Bone marrow (tissue), 2 donors: Measurements from ENCODE around the gene SRGAP2C.
"Not testable (repeated sequence)": the region's sequence is repeated elsewhere in the genome, so short reads cannot be mapped to it uniquely, and the experiment has no call there.

Experiments
- DNase-seq, 2 donors: peaks; one replicate each; lab custom pipeline; 2025; lab: John Stamatoyannopoulos, UW

The SRGAP2C gene

DNA sequence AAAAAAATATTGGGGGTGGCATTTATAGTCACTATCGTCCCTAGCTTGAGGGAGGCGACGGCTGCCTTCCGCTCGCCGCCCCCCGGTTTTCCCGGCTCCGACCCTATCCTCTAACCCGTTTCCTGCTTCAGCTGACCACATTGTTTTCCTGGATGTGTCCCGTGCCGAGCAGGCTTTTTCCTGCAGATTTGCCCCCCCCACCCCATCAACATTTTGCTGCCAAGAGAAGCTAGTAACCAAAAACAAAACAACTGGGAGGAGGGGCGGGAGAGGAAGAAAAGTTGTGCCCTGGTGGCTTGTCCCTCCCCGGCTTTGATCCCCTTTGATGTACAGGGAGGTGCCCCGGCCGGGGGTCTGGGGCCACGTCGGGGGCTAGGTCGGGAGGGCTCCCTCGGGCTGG lies 1.4 kb downstream of the SRGAP2C start:
- not testable (repeated sequence) for DNase-seq

DNA sequence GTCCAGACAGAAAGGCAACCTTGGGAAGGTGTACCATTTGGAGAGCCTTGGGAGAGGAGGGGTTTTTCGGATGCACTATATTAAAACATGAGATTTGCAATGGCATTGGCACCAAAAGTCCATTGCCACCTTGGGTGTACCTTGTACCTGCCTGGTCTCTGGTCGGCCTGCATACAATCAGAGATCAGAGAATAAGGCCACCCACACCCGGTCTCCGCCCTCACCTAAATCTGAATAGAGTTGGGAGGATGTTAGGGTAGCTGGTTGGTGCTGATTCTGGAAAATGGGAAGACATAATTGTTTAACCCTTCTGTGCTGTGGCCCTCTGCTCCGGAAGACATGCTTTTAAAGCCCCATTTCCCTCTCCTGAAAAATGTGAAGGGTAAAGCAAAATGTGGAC lies 3.1 kb downstream of the SRGAP2C start:
- DNase-seq: not testable (repeated sequence)

- not testable (repeated sequence) for DNase-seq
Observed at GRCh38 chr1:121192512-121192911, 7.7 kb downstream of the SRGAP2C start.

GRCh38 chr1:121197095-121197882 lies 12.5 kb downstream of the SRGAP2C start:
- DNase-seq: not testable (repeated sequence)

GRCh38 chr1:121199763-121200162 lies 15.0 kb downstream of the SRGAP2C start:
- DNase-seq: not testable (repeated sequence)

GRCh38 chr1:121200232-121200631 lies 15.5 kb downstream of the SRGAP2C start:
- not testable (repeated sequence) for DNase-seq

DNA sequence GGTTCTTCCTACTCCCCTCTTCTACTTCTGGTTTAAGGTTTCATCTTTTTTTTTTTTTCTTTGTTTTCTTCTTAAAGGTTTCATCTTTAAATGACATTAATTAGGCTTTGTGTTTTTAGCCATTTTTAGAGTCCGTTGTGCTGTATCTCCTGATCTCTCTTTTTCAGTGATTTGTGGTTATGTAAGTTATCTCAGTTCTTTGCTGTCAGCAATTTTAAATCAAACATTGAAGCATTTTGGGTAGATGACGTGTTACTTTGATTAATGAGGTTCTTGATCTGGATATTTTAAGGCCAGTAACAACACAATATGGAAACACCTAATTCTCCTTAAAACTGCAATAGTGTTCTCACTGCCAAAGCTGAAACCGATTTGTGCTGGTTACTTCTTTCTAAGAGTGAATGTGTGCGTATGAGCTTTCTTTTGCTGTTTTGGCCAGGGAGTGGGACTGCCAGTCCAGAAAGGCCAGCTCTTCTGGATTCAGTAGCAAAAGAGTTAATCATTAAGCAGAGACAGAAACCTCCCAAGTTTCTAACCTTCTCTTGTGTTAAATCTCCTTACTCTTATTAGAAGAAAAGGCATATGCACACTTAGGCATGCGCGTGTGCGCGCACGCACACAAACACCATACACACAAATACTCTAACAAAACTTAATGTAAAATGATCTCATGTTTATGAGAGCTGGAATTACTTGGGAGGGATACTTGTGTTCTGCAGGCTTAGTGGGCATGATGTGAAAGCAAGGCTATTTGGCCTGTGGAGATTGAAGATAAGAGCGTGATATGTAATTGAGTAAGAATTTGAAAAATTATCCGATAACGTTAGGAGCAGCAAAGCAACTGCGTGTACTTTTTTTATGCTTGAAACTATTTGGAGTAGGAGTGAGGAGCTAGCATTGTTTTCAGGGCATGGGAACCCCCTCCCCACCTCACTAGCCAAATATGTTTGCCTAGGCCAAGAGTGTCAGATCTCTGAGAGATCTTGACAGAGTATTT lies 16.5 kb downstream of the SRGAP2C start:
- DNase-seq: not testable (repeated sequence)

DNA sequence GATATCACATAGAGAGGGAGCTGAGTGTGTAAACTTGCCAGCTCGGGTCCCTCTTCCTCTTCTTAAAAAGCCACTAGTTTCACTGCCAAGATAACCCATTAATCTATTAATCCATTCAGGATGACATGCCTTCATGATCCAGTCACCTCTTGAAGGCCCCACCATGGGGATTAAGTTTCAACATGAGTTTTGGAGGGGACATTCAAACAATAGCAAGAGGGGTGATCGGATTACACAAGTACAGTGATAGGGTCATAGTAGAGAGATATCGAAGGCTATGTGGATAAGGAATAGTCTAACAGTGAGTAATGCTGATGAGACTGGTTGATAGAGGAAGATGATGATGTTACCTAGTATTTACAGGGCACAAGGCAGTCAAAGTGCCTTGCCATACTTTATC lies 18.2 kb downstream of the SRGAP2C start:
- not testable (repeated sequence) for DNase-seq

- not testable (repeated sequence) for DNase-seq
Observed at GRCh38 chr1:121205786-121206711, 21.3 kb downstream of the SRGAP2C start.

DNA sequence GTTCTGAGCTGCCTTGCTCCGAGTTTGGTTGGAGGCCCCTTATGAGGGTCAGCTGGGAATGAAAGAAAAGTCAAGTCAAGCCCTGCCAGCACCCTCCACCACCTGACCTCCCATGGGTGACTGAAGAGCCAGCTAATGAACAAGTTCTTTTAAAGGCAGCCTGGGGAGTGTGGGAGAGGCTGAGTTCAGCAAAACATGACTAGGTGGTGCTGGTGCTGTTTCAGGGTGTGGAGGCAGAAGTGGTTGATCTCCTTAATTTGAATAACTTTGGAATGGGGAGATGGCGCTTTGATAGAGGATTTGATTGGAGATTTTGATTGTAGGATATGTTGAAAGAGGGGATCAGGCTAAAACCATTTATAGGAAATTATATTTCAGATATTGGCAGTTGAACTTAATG lies 22.6 kb downstream of the SRGAP2C start:
- not testable (repeated sequence) for DNase-seq

DNA sequence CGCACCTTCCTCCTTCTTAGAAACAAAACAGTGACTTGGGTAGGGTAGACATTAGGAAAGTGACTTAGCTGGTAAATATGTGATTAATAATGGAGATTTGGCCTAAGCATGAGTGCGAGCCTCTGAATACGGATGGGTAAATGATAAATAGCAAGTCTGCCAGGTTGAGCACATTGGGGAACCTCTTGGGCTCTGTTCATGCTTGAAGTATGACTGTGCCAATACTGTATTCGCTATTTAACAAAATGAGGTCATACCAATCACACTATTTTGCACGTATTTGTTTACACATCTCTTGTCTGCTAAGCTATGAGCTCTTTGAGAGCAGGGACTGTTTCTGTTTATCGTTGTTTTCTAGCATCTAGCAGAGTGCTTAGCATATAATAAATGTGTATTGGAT lies 23.6 kb downstream of the SRGAP2C start:
- DNase-seq: not testable (repeated sequence)

DNA sequence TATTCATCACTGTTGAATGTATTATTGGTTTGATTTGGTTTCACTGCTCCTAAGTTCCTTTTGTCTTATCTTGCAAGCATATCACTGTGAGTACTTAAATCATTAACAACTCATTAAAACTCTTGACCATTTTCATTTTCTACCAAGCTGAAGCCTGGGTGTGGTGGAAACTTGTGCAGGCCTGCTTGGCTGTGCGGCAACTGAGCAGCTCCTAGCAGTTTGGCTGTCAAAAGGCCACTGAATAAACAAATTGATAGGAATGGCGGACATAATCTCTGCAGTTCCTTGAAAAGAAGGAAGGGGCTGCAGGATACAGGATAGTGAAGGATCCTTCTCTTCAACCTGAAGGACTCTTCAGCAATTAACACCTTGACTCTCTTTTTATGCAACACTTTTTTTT lies 26.0 kb downstream of the SRGAP2C start:
- DNase-seq: not testable (repeated sequence)

- not testable (repeated sequence) for DNase-seq
Observed at GRCh38 chr1:121213491-121213890, 28.7 kb downstream of the SRGAP2C start.

DNA sequence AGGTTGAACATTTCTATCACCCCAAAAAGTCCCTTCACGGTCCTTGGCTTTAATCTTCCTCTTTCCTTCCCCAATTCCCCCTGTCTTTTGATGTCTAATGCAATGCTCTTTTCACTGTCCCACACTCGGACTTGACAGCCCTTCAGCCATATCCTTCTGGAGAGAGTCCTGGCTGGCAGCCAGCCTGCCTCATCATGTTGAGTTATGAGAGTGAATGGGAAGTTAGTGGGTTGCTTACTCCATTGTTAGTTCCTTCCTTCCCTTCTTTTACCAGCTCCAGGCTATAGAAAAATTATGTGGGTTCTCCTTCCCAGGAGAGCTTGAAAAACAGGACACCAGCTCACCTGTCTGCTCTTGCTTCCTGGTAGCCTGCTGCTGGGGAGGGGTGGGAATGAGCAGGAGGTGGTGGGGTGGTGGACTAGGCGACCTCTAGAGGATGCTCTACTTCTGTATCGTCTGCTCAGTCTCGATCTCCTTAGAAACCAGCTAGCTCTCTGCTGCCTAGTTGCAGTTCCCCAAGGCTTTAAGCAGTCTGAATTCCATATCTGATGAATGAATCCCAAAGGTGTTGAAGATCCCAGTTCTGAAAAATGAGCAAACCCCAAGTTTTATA lies 29.9 kb downstream of the SRGAP2C start:
- not testable (repeated sequence) for DNase-seq

- DNase-seq: not testable (repeated sequence)
Observed at GRCh38 chr1:121215699-121216417, 31.1 kb downstream of the SRGAP2C start.

DNA sequence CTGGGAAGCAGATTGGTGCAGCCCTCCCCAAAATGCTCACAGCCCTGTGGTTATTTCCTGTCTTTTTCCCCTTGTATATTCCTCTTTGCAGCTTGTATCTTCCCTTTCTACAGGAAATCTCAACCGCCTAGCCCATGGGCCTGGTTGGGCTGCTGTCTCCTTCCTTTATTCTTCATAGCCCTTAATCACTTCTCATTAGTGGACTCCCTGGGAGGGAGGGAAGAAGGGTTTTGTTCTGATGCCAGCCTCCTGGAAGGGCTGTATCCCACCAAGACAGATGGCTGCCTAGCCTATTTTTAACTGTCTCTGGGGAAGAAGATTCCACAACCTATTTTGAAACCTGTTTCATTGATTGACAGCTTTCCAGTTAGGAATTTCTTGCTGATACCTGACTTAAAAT lies 31.9 kb downstream of the SRGAP2C start:
- DNase-seq: not testable (repeated sequence)

DNA sequence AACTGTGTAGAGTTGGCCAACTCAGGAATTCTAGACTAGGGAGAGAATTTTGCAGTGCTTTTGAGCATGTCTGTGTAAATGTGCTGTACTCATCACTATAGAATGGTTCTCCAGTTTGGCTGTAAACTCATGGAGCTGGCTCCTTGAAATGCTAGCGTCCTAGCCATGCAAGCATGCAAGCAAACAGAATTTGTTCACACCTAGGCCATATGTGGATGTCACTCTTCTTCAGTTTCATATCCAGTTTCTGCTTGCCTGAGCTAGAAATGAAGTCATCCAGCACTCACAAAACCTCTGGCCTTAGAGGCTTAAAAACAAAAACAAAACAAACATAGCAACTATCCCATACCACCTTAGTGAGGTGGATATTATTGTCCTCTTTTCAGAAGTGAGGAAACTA lies 37.0 kb downstream of the SRGAP2C start:
- not testable (repeated sequence) for DNase-seq

GRCh38 chr1:121224714-121225113 lies 39.9 kb downstream of the SRGAP2C start:
- DNase-seq: not testable (repeated sequence)

DNA sequence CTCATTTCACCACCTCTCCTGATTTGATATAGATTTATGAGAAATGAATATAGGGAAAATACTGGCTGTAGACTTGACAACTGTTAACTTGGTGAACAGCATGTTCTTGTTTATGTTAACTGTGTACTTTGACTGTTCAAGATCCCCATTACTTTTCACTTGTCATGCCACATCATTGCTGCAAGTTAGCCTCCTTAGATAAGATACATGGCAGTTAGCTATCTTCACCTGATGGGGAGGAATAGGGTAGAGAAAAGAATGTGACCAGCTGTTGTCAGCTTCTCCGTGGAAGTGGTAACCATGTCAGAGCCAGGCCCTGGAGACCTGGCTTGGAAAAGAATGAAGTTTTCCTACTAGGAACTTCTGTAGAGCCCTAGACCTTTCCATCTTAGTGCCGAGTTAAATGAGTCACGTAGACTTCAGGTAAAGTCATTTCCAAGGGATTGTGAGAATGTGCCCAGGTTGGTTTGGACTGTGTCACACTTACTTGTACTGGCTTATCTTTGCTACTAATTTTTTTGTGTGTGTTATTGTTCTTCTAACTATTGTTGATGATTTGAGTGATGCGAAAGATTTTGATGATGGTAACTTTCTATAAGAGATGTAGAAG lies 41.6 kb downstream of the SRGAP2C start:
- not testable (repeated sequence) for DNase-seq

DNA sequence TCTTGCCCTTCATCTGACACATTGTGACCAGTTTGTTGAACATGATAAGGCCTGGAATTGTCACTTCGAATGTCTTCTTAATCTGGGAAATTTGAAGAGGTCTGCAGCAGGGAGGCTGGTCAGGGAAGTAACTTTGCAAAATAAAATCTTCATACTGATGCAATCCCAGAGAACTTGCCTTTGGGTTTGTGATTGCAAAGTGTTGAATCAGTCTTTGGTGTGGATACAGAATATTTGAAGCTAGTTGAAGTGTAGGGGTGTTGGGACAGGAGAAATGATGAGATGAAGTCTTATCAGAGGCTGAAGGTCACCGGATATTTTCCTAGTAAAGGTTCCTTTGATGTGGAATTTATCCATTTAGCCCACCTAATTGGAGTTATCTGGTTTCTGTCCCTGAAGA lies 42.1 kb downstream of the SRGAP2C start:
- not testable (repeated sequence) for DNase-seq
